Upper lobe of right lung (tissue), 1 donor: Measurements from ENCODE around the gene KRTAP17-1. TPM values are rescaled to one million over a fixed set of nuclear protein-coding genes. Genes with fewer than 3 reads are reported as not detected.
A peak's percentile ranks its signal among the peaks of the same experiment; 100 is the strongest.

Experiments
- ATAC-seq: fragments of 200-7000 bp; cut with Tn5 transposase; one replicate; pipeline ENCODE4 v1.9.1; 2020; ENCODE audit warnings: mild to moderate bottlenecking, moderate library complexity
- DNase-seq: peaks from one replicate; pipeline ENCODE4 v3.0.0-alpha.2; 2020
- H3K27ac ChIP-seq: fragments of 200-600 bp; one replicate; pipeline ENCODE4 v1.8.0; 2022
- H3K27me3 ChIP-seq: fragments of 200-600 bp; one replicate; pipeline ENCODE4 v1.8.0; 2022; ENCODE audit warnings: mild to moderate bottlenecking
- H3K36me3 ChIP-seq: fragments of 200-600 bp; one replicate; pipeline ENCODE4 v1.8.0; 2022
- H3K4me1 ChIP-seq: fragments of 200-600 bp; one replicate; pipeline ENCODE4 v1.8.0; 2022
- H3K4me3 ChIP-seq: fragments of 200-600 bp; one replicate; pipeline ENCODE4 v1.8.0; 2022; ENCODE audit warnings: mild to moderate bottlenecking
- H3K9me3 ChIP-seq: fragments of 200-600 bp; one replicate; pipeline ENCODE4 v1.8.0; 2022
- intact Hi-C: fragments of 100-400 bp; cut with DNase I; formaldehyde crosslinking; loops from one replicate; pipeline ENCODE4 v1.11.0; 2022
- total RNA-seq: library from RNA; stranded (reverse); fragmentation: NEBNext Ultra II Directional; extraction: Animal tissue kit (Norgen Biotek cat#: 25700); gene quantifications from one replicate; pipeline ENCODE4 v1.2.1, GENCODE V29; 2021
- TF ChIP-seq, protein P1 (sequence below): fragments of 200-600 bp; IDR thresholded peaks from one replicate; pipeline ENCODE4 v1.8.0; 2022; ENCODE audit warnings: antibody characterized with exemption
- donor health status: DM: no; HTN: yes; CAD: no; lungs with severe emphysema.

KRTAP17-1 gene
- total RNA-seq, 1 donor from 2014 or later = not detected

DNA sequence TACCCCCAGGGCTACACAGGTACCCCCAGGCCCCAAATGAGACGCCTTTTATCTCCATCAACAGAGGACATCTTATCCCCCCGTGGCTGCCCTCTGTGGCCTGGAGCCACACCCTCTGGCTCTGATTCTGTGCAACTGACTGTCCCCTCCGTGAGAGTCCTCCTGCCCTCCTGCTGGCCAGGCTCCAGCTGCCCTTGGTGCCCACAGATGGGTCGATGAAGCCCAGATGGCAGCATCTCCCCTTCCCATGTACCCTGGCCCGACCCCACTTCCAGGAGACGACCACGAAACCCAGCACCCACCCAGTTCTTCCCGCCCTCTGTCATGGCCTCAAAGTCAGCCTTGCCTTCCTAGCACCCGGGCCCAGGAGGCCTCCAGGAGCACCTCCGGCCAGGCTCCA lies 9.6 kb upstream of the KRTAP17-1 start:
- Histone ChIP-seq H3K36me3 (no peaks in the 10 kb centered on the region), H3K4me1 (no peaks in the 10 kb centered on the region), H3K27ac (no peak overlapping the region), H3K4me3 (no peak overlapping the region), H3K27me3 (no peaks in the 10 kb centered on the region), H3K9me3 (no peaks in the 10 kb centered on the region)
- intact Hi-C loops = loop anchor here (5.0 kb wide), 1 partner anchor 418 kb away; no protein-coding TSS in a partner anchor
- ATAC-seq (no peak), DNase-seq (no peak)
- TF ChIP-seq, protein P1, sequence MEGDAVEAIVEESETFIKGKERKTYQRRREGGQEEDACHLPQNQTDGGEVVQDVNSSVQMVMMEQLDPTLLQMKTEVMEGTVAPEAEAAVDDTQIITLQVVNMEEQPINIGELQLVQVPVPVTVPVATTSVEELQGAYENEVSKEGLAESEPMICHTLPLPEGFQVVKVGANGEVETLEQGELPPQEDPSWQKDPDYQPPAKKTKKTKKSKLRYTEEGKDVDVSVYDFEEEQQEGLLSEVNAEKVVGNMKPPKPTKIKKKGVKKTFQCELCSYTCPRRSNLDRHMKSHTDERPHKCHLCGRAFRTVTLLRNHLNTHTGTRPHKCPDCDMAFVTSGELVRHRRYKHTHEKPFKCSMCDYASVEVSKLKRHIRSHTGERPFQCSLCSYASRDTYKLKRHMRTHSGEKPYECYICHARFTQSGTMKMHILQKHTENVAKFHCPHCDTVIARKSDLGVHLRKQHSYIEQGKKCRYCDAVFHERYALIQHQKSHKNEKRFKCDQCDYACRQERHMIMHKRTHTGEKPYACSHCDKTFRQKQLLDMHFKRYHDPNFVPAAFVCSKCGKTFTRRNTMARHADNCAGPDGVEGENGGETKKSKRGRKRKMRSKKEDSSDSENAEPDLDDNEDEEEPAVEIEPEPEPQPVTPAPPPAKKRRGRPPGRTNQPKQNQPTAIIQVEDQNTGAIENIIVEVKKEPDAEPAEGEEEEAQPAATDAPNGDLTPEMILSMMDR = no peak

DNA sequence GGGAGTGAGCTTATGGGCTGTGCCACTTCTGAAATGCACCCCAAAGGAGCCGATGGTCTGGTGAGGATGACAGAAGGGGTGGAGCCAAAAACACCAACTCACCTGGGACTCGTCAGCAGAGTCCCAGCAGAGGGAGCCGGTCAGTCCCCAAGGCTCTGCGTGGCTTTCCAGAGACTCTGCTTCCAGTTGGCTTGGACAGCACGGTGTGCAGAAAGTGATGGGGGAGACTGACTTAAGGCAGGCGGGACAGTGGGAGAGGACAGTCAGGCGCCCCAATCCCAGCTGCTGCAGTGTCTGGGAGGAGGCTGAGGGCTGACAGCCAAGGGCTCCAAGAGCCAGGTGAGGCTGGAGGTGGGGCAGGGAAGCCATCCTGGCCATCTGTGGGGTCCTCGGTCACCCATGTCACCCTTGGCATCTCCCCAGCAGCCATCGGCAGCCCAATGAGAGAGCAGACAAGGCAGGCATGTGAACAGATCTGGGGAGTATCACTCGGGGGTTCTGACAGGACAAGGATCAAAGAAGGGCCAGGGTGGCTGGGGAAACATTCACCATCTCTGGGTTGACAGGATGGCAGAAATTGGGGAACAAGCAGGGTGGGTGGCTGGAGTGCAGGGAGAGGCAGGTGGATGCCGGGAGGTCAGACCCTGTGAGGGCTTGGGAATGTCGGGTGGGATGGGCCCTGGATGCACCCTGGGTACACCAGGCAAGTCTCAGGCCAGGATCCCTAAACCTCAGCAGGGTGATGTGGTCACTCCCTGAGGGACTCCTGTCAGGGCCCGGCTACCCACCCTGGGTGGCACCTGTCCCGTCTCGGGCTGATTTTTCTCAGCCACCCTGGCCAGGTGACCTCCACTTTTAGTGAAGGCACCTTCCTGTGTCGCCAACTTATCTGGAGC lies 8.9 kb upstream of the KRTAP17-1 start:
- Histone ChIP-seq H3K4me1 (no peaks in the 10 kb centered on the region), H3K4me3 (no peak overlapping the region), H3K27ac (no peak overlapping the region), H3K36me3 (no peaks in the 10 kb centered on the region), H3K9me3 (no peaks in the 10 kb centered on the region), H3K27me3 (no peaks in the 10 kb centered on the region)
- intact Hi-C loops = loop anchor here (5.0 kb wide), 1 partner anchor 417 kb away; no protein-coding TSS in a partner anchor
- no peak for DNase-seq
- TF ChIP-seq, protein P1 = peak; percentile 14
- ATAC-seq = peak; percentile 58

DNA sequence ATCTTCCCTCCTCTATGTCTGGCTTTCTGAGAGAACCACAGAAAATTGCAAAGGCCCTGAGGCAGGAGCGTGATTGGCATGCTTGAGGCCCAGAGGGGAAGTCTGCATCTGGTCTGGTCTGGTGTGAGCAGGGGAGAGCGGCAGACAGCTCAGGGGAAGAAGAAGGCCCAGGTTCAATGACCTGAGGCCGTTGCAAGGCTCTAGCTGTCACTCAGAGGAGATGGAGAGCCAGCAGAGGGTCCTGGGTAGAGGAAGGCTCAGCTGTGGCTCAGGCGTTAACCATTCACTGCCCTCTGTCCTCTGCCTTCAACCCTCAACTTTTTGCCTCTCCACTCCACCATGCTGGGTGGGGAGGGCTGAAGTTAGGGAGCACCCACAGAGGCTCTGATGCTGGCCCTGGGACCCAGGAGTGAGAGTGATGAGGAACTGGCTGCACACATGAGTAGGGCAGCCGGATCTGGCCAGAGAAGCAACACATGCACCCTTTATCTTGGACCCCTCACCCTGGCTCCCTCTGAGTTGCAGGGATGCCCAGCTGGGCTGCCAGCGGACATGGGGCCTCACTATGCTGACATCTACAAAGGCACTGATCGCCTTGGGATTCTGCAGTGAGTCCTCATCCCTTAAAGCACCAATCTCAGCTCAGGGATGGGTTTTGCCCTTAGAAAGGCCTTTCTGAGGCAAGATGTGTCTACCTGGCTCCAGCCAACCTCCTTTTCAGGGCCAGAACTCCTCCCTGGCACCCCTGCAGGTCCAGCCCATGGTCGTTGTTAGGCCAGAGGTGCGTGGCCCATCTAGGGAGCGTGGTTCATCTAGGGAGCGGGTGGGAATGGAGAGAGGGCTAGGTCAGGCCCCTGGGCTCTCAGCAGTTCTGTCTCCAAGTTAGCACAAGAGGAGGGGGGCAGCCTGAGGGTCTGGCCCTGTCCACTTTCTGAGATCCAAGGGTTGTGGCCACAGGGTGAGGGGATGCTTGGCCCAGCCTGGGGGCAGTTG lies 7.7 kb upstream of the KRTAP17-1 start:
- DNase-seq = no peak
- Histone ChIP-seq H3K9me3 (no peaks in the 10 kb centered on the region), H3K36me3 (no peaks in the 10 kb centered on the region), H3K27ac (no peak overlapping the region), H3K27me3 (no peaks in the 10 kb centered on the region), H3K4me3 (no peak overlapping the region), H3K4me1 (no peaks in the 10 kb centered on the region)
- intact Hi-C loops = no loop called here
- TF ChIP-seq, protein P1 = no peak
- ATAC-seq = no peak

DNA sequence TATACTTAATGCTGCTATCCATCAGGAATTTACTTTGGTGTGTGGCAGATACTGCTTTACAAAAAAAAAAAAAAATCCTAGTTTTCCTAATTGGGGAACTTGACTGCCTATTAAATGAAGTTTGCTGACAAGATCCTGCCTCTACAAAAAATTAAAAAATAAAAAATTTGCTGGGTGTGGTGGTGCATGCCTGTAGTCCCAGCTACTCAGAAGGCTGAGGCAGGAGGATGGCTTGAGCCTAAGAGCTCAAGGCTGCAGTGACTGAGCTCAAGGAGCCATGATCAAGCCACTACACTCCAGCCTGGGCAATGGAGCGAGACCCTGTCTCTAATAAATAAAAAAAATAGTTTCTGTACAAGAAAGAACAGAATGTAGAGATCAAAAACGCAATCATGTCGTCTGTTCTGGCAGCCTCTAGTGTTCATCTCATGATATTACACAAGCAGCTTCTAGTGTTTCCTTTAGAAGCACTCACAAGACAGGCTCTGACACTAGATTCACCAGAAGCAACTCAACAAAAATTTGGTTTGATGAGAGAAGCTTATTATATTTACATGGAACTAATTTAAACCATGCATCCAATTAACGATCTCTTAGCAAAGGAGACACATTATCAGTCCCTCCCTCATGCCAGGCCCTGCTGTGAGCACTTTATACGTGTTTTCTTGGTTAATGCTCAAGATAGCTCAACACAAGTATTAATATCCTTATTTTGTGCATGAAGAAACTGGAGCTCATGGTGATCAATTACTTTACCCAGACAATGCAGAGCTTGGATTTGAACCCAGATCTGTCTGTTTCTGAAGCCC lies 6.8 kb upstream of the KRTAP17-1 start:
- intact Hi-C loops = no loop called here
- Histone ChIP-seq H3K27ac (no peak overlapping the region), H3K4me3 (no peak overlapping the region), H3K36me3 (no peaks in the 10 kb centered on the region), H3K9me3 (no peaks in the 10 kb centered on the region), H3K27me3 (no peaks in the 10 kb centered on the region), H3K4me1 (no peaks in the 10 kb centered on the region)
- ATAC-seq = peak; percentile 65
- TF ChIP-seq, protein P1 = peak; percentile 81
- no peak for DNase-seq

DNA sequence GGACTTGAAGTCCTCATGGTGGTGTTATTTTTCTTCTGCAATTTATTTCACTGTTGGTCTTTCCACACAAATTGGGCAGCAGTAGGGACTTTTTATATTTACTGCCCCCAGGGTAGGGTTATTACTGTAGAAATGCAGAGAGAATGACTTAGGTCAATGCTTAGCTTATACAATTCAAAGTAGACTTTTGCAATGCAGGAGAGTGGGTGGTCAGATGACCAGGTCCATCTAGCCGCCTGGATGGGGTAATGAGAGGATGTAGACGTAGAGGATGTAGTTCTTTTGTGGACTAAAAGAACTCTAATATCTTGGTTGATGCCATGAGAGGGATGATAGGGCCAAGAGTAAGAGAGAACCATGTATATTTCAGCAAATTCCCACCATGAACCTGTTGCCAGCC lies 2.7 kb upstream of the KRTAP17-1 start:
- intact Hi-C loops = no loop called here
- Histone ChIP-seq H3K27me3 (no peaks in the 10 kb centered on the region), H3K4me1 (no peaks in the 10 kb centered on the region), H3K36me3 (no peaks in the 10 kb centered on the region), H3K9me3 (no peaks in the 10 kb centered on the region), H3K4me3 (no peak overlapping the region), H3K27ac (no peak overlapping the region)
- ATAC-seq (no peak), DNase-seq (no peak)
- TF ChIP-seq, protein P1 = no peak
